ENCODE measurements around the gene SLC4A4.

Gene SLC4A4

DNA sequence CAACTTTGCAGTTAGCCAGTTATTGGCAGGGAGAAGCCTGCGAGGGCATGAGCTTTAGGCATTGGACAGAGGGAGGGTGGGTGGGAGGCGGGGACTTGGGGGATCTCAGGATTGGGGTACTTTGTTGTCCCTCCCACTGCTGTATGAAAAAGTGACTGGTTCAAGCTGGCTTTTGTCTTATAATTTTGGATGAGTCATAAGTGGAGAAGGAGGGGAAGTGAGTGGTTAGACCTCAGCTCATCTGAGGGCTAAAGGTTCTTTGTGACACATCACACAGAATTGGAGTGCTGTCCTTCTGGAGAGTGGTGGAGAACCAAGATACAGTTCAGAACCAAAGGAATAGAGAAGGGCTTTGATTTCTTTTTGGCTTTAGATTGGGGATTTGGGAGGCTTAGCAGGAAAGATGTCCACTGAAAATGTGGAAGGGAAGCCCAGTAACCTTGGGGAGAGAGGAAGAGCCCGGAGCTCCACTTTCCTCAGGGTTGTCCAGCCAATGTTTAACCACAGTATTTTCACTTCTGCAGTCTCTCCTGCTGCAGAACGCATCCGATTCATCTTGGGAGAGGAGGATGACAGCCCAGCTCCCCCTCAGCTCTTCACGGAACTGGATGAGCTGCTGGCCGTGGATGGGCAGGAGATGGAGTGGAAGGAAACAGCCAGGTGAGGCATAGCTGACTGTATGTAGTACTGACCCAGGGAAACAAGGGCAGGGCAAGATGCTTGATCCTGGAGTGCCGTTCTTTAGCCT is at the start of gene SLC4A4:
SLC4A4 (plus strand) TSS at position 175 of the 748 bp plus-strand sequence.
- DNase-seq, result no peak

- no peak for DNase-seq
These were observed 48.7 kb upstream of the SLC4A4 start for GRCh38 chr4:71290074-71290473.

DNA sequence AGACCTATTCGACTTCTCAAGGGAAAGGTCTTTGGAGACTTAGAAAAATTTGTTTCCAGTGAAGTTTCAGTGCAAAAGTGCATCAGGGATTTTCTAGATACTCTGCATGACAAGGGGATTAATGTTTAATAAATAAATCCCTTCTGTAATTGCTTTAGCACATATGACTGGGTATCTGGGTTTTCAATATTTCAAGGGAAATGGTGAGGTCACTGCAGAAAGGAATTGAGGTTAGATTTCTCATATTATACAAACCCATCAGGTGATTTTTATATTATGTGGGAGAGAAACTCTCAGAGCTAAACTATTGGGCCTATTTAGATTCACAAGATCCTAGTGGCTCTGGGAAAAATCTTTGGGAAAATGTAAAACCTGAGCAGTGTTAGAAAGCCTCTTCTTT is 48.3 kb upstream of the SLC4A4 start:
- DNase-seq, result no peak

DNA sequence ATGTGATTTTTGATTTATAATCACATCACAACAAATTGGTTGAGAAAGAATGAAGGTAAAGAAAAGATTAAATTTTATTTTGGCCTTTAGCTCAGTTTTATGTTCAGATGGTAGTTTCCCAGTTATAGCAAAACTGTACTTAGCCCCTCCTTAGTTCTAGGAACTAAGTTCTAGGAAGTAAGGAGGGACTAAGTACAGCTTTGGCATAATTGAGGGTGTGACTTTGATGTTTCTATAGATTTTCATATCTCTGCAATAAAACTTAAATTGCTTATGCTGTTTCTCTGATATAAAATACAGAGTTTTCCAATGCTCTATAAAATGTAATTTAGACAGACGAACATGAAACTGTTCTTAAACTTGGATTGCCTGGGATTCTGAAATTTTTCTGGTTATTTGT is 46.6 kb upstream of the SLC4A4 start:
- no peak for DNase-seq

DNA sequence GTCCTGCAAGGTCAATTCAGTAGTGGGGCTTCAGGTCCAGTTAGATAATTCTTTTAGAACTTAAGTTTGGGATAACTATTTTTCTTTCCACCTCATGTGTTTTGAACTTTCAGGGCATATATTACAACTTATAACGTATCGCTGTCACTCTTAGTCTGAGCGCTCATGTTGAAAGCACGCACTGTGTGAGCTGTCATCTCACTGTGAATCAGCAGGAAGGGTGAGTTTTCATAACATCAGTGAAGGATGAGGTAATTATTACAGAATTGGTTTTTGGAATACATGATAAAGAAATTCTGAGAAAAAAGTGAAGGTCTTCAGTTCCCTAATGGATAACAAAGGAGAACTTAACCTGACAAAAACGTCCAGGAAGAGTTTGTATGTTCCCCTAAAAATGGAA is 45.1 kb upstream of the SLC4A4 start:
- no peak for DNase-seq

DNA sequence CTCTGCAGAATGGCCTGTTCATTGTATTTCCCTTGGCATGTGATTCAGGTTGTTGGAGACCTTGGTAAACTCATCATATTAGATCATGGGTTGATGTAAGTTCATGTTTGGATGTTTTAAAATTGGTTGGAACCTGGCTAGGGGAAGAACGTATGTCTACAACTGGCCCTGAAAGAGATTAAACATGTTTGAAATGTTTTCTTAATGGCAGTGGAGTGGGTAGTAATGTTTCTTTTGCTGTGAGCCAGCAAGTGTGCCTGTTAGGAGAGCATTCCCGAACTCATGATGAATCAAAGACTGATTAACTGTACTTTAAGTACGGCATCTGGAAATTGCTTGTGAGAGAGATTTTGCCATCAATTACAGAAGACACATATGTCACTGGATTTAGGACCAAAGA is 44.5 kb upstream of the SLC4A4 start:
- DNase-seq, result no peak

GRCh38 chr4:71296945-71297344 is 41.9 kb upstream of the SLC4A4 start:
- no peak for DNase-seq

DNA sequence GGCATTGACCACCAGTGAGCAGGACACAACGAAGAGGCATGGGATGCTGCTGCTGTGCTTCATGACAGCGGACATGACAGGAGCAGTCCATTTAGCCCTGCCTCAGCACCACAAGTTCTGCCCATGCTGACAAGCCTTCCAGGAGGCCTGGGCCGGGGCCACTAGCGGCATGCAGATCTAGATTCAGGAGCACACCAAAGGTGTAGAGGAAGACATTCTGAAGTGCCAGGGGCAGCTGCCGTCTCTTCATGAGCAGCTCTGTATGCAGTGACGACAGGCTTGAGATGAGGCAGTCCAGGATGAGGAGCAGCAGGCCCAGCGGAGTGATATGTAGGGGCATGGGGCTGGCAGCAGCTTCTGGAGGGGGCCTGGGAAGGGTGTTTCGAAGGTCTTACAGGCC is 38.5 kb upstream of the SLC4A4 start:
- DNase-seq, result no peak

DNA sequence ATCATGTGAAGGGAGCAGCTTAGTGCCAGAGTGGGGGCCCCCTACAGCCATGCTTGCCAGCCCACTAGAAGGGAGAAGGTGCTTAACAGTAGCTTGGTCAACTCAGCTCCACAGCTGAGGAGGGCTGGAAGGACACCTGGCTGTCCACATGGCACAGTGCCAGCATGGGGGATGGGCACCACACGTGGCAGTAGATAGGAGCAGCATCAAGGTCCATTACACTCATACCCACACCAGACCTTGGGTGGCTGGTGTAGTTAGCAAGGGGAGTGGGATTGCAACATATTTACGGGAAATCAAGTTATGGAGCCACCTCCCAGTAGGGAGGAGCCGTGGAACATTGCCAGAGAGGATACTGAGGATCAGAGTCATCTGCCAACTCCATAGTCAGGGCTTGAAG is 37.9 kb upstream of the SLC4A4 start:
- no peak for DNase-seq

- no peak for DNase-seq
These were observed 35.5 kb upstream of the SLC4A4 start for GRCh38 chr4:71303287-71303686.

- no peak for DNase-seq
These were observed 35.0 kb upstream of the SLC4A4 start for GRCh38 chr4:71303850-71304249.

DNA sequence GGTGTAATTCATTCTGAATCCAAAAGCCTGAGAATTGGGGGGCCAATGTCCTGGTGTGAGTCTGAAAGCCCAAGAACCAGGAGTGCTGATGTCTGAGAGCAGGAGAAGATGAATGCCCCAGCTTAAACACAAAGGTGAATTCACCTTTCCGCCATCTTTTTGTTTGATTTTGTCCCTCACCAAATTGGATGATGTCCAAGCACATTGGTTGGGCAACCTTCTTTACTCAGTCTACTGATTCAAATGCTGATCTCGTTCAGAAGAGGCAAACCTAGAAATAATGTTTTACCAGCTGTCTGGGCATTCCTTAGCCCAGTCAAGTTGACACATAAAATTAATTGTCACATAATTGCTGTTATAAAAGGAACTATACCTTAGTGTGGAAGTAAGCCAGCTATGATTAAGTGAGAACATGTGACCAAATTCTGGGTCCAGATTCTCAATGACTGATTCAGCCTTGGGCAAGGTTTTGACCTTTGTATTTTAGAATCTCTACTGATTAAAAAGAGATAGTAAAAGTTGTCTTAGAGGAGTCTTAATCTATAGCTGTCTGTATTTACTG is 34.5 kb upstream of the SLC4A4 start:
- no peak for DNase-seq

DNA sequence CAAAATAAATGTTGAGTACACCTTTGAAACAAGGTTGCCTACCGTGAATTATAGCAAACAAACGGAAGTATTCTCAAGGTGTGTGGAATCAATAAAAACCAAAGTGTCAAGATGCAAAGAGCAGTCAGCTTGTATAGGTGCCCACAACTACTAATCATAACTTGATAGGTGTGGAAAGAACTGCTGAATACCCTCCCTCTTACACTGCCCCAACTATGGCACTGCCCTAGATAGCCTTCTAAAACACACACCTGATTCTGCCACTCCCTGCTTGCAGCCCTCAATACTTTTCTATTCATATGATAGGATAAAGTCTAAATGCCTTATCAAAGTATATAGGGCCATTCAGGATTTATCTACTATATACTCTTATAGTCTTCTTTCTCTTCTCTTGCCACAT is 31.1 kb upstream of the SLC4A4 start:
- no peak for DNase-seq

DNA sequence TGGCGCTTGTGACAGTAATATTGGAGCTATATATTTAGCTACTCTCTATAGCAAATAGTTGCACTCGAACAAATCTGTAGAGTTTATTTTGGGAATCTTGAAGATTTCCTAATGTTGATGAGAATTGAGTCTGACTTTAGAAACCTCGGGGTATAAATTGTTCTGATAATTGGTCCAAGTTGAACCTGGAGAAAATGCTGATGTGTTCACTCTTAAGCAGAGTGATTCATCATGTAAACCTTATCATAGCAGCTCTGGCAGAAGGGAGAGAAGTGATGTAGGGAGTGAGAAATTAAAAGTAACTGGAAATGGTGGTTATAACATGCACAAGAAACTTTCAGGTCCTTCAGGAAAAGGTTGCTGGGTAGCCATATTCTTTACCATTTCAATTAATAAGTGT is 16.4 kb upstream of the SLC4A4 start:
- DNase-seq, result no peak

- DNase-seq, result no peak
These were observed 5.5 kb upstream of the SLC4A4 start for GRCh38 chr4:71333368-71333767.

DNA sequence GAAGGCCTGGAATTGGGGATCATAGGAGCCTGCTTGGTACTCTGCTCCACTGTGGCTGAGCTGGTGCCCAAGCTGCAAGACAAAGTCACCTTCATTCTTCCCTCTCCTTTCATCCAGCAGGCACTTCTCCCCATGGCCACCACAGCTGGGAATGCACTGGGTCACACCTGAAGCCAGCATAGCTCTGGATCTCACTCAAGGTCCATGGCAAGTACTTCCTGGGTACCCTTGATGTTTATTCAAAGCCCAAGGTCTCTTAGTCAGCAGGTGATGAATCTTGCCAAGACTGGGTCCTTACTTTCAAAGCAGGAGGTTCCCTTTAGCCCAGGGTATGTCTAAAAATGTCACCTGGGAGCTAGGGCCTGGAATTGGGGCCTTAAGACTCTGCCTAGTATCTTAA is 4.9 kb upstream of the SLC4A4 start:
- no peak for DNase-seq

GRCh38 chr4:71334465-71334882 is 4.3 kb upstream of the SLC4A4 start:
- DNase-seq, result no peak

DNA sequence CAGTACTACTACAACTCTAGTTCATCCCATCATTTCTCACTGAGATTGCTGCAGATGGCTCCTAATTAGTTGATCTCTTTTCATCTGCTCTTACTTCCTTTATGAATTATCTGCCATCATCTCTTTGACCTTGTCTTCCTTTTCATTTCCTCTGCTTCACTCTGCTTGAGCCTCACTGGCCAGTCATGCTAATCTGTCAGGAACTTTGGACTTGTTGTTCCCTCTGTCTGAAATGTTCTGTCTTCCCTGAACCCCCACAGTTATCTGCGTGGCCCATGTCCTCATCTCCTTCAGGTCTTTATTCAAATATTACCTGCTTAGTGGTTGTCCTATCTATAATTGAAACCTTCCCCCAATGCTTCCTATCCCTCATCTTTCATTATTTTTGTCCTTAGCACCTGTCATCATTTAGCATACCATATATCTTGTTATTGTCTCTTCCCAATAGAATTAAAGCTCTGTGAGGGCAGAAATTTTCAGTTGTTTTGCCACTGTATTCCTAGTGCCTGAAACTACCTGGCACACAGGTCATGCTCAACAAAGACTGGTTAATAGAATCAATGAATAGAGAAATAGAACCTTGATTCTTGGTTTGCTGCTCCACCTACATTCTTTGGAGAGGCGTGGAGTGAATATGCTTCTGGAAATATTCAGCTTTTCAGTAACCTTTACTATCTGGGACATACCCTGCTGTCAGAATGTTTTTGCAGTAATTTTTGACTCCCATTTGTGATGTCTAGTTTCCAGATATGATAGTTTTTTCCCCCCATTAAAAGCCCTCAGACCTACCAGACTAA is 5.0 kb downstream of the SLC4A4 start:
- no peak for DNase-seq

GRCh38 chr4:71346710-71347109 is 7.9 kb downstream of the SLC4A4 start:
- no peak for DNase-seq

GRCh38 chr4:71348586-71348985 is 9.8 kb downstream of the SLC4A4 start:
- no peak for DNase-seq

- no peak for DNase-seq
These were observed 16.2 kb downstream of the SLC4A4 start for GRCh38 chr4:71355045-71355444.

DNA sequence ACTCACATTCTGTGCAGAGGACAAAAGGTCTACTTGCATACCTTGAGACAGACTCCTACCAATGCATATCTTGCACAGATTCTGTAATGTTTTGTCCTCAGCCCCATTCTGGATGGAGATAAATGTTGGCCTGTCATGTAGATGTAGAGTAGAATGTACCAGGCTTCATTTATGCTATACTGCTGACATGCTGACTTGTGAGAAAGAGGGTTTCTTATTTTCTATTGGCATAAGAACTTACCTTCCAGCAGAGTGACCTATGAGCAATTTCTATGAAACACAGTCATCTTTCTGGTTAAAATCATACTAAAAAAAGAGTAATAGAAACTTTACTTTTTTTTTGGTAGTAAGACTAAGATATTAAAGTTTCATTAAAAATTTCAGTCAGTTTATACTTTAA is 17.2 kb downstream of the SLC4A4 start:
- no peak for DNase-seq

DNA sequence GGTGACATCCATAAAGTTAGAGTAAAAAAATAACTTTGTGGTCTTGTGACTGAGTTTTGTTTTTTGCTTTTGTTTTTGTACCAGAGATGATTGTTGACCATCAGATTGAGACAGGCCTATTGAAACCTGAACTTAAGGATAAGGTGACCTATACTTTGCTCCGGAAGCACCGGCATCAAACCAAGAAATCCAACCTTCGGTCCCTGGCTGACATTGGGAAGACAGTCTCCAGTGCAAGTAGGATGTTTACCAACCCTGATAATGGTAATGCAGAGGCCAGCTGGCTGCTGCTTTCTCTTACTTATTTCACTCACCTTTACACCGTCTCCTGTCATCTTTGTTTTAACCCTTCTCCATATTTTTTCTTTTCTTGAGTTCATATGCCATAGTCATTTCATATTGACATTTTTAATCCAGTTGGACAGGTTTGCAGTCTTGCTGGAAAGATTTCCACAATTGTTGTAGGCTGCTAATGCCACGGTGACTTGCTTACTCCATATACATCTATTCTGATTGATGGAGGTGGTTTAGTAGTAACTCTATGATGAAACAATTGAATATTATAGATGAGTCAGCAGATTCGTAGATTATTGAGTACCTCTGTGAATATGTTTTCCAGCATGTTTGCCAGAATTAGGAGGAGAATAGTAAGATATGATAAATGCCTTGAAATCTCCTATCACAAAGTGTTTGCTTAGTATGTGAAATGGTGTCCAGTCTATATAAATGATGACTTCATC is 18.3 kb downstream of the SLC4A4 start:
- DNase-seq, result no peak
